ENCODE results near the gene CGA.

Gene CGA

GRCh38 chr6:87122477-87122876, 27.6 kb upstream of the CGA start:
- Histone ChIP-seq H3K27ac (ENCODE audit: extremely low read depth, low read depth, low read length) (no peak overlapping the region), H3K9me3 (ENCODE audit: control insufficient read depth, insufficient read depth, low read depth, low read length) (no peaks in the 10 kb centered on the region), H3K36me3 (ENCODE audit: control insufficient read depth in 2 of 2, insufficient read depth in 1 of 2, low read length in 2 of 2) (no peaks in the 10 kb centered on the region), H3K4me1 (ENCODE audit: control insufficient read depth, insufficient read depth, low read length) (no peaks in the 10 kb centered on the region), H3K4me3 (ENCODE audit: low read depth, low read length) (no peak overlapping the region)
- no peak for TF ChIP-seq ZNF843 (tag by site-specific recombination; IDR thresholded peaks at IDR 0.05)
- no peak for TF ChIP-seq ZNF513 (tag by site-specific recombination; IDR thresholded peaks at IDR 0.05)
- no peak for TF ChIP-seq ZNF521 (tag by site-specific recombination; IDR thresholded peaks at IDR 0.05)
- TF ChIP-seq ZBTB1 (tag by site-specific recombination; IDR thresholded peaks at IDR 0.05): no peak
- TF ChIP-seq ZNF670 (tag by site-specific recombination; IDR thresholded peaks at IDR 0.05; ENCODE audit: low read depth): no peak
- no peak for TF ChIP-seq ZNF157 (tag by site-specific recombination; IDR thresholded peaks at IDR 0.05)
- TF ChIP-seq GLI4 (tag by site-specific recombination; IDR thresholded peaks at IDR 0.05): no peak
- TF ChIP-seq ZNF704 (tag by site-specific recombination; IDR thresholded peaks at IDR 0.05): no peak
- TF ChIP-seq RBAK (tag by site-specific recombination; IDR thresholded peaks at IDR 0.05): no peak
- CTCF ChIA-PET: no interaction called here
- POLR2A ChIA-PET: no interaction called here

GRCh38 chr6:87118054-87118453, 23.1 kb upstream of the CGA start:
- H3K36me3 ChIP-seq (ENCODE audit: control insufficient read depth in 2 of 2, insufficient read depth in 1 of 2, low read length in 2 of 2): no peaks in the 10 kb centered on the region
- ChIA-PET CTCF (interaction anchor here (1.1 kb wide), 1 partner anchor 39 kb away, joined by 3 read pairs; no protein-coding TSS in a partner anchor), POLR2A (interaction anchor here (0.6 kb wide), 1 partner anchor 533 kb away, joined by 4 read pairs; no protein-coding TSS in a partner anchor)

GRCh38 chr6:87116922-87117321, 22.0 kb upstream of the CGA start:
- Histone ChIP-seq H3K9me3 (ENCODE audit: control insufficient read depth, insufficient read depth, low read depth, low read length) (no peaks in the 10 kb centered on the region), H3K4me3 (ENCODE audit: low read depth, low read length) (no peak overlapping the region), H3K36me3 (ENCODE audit: control insufficient read depth in 2 of 2, insufficient read depth in 1 of 2, low read length in 2 of 2) (no peaks in the 10 kb centered on the region), H3K4me1 (ENCODE audit: control insufficient read depth, insufficient read depth, low read length) (no peaks in the 10 kb centered on the region), H3K27ac (ENCODE audit: extremely low read depth, low read depth, low read length) (no peak overlapping the region)
- ChIA-PET POLR2A (no interaction called here), CTCF (interaction anchor here (0.6 to 1.1 kb wide), 2 partner anchors 38 to 276 kb away, joined by 3 read pairs; no protein-coding TSS in a partner anchor)
- TF ChIP-seq ZNF747 (tag by site-specific recombination; IDR thresholded peaks at IDR 0.05): no peak
- TF ChIP-seq PRDM4 (tag by site-specific recombination; IDR thresholded peaks at IDR 0.05): no peak
- TF ChIP-seq SP7 (tag by site-specific recombination; IDR thresholded peaks at IDR 0.05): no peak
- TF ChIP-seq ZEB2 (tag by site-specific recombination; IDR thresholded peaks at IDR 0.05): no peak
- no peak for TF ChIP-seq ZNF416 (tag by site-specific recombination; IDR thresholded peaks at IDR 0.05)
- no peak for TF ChIP-seq ZNF658 (tag by site-specific recombination; IDR thresholded peaks at IDR 0.05)
- no peak for TF ChIP-seq ZNF133 (tag by site-specific recombination; IDR thresholded peaks at IDR 0.05)
- no peak for TF ChIP-seq ZNF776 (tag by site-specific recombination; IDR thresholded peaks at IDR 0.05; ENCODE audit: borderline replicate concordance)
- TF ChIP-seq ZNF555 (tag by site-specific recombination; conservative IDR thresholded peaks at IDR 0.05): no peak

More at GRCh38 chr6:87118054-87118453, 23.1 kb upstream of the CGA start:
- Histone ChIP-seq H3K27ac (ENCODE audit: extremely low read depth, low read depth, low read length) (no peak overlapping the region), H3K4me3 (ENCODE audit: low read depth, low read length) (no peak overlapping the region), H3K9me3 (ENCODE audit: control insufficient read depth, insufficient read depth, low read depth, low read length) (no peaks in the 10 kb centered on the region), H3K4me1 (ENCODE audit: control insufficient read depth, insufficient read depth, low read length) (no peaks in the 10 kb centered on the region)
- TF ChIP-seq ZNF837 (tag by site-specific recombination; IDR thresholded peaks at IDR 0.05) (no peak), ZNF670 (tag by site-specific recombination; IDR thresholded peaks at IDR 0.05; ENCODE audit: low read depth) (no peak), ZNF248 (tag by site-specific recombination; IDR thresholded peaks at IDR 0.05) (no peak), ZNF654 (tag by site-specific recombination; IDR thresholded peaks at IDR 0.05; ENCODE audit: low read depth) (no peak), ZSCAN30 (tag by site-specific recombination; IDR thresholded peaks at IDR 0.05) (no peak), ZNF558 (tag by site-specific recombination; IDR thresholded peaks at IDR 0.05) (no peak), ZNF214 (tag by site-specific recombination; IDR thresholded peaks at IDR 0.05; ENCODE audit: borderline replicate concordance) (no peak), ZNF140 (tag by site-specific recombination; IDR thresholded peaks at IDR 0.05) (no peak), ZNF544 (tag by site-specific recombination; IDR thresholded peaks at IDR 0.05) (no peak), ZNF311 (tag by site-specific recombination; IDR thresholded peaks at IDR 0.05; ENCODE audit: borderline replicate concordance) (no peak), ZNF132 (tag by site-specific recombination; IDR thresholded peaks at IDR 0.05; ENCODE audit: borderline replicate concordance) (no peak), SP7 (tag by site-specific recombination; IDR thresholded peaks at IDR 0.05) (no peak), KLF16 (tag by site-specific recombination; IDR thresholded peaks at IDR 0.05) (no peak), ZNF148 (tag by site-specific recombination; IDR thresholded peaks at IDR 0.05; ENCODE audit: borderline replicate concordance) (no peak)
